ENCODE measurements around the gene BMPER. TPM values are rescaled to one million over a fixed set of nuclear protein-coding genes. Genes with fewer than 3 reads are reported as not detected.

BMPER gene
- under 1 TPM; 0.32 to 0.64 (median 0.50) TPM for total RNA-seq
- total RNA-seq (2013), result 0.05 TPM

- Mint-ChIP-seq H3K4me1 (peaks cover 7 to 11% of the 10 kb centered on the region in 2 donors), H3K36me3 (no peaks in the 10 kb centered on the region), H3K4me3 (peak within 1 kb of the TSS; percentile 86), H3K27me3 (ENCODE audit: low read depth in 2 of 2) (peaks cover 56 to 76% of the 10 kb centered on the region in 2 donors), H3K27ac (no peak within 1 kb of the TSS), H3K9me3 (no peaks in the 10 kb centered on the region)
- Histone ChIP-seq H3K9me3 (ENCODE audit: control insufficient read depth, insufficient read depth, low read length) (no peaks in the 10 kb centered on the region), H3K4me3 (ENCODE audit: low read length) (peak within 1 kb of the TSS; percentile 18), H3K27ac (ENCODE audit: low read length) (no peak within 1 kb of the TSS), H3K36me3 (ENCODE audit: control insufficient read depth, insufficient read depth, low read length) (no peaks in the 10 kb centered on the region), H3K27me3 (ENCODE audit: control insufficient read depth, insufficient read depth, low read length) (peaks cover 33% of the 10 kb centered on the region), H3K4me1 (ENCODE audit: control insufficient read depth, insufficient read depth, low read length) (peaks cover 12% of the 10 kb centered on the region)
- intact Hi-C loops (cut with micrococcal nuclease), result no loop called here
- ATAC-seq, result peak in 1 of 3 donors; percentile 50
- TF ChIP-seq, protein P1, sequence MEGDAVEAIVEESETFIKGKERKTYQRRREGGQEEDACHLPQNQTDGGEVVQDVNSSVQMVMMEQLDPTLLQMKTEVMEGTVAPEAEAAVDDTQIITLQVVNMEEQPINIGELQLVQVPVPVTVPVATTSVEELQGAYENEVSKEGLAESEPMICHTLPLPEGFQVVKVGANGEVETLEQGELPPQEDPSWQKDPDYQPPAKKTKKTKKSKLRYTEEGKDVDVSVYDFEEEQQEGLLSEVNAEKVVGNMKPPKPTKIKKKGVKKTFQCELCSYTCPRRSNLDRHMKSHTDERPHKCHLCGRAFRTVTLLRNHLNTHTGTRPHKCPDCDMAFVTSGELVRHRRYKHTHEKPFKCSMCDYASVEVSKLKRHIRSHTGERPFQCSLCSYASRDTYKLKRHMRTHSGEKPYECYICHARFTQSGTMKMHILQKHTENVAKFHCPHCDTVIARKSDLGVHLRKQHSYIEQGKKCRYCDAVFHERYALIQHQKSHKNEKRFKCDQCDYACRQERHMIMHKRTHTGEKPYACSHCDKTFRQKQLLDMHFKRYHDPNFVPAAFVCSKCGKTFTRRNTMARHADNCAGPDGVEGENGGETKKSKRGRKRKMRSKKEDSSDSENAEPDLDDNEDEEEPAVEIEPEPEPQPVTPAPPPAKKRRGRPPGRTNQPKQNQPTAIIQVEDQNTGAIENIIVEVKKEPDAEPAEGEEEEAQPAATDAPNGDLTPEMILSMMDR (IDR thresholded peaks at IDR 0.05), result no peak
- no peak for DNase-seq
- 5% methylated on average over 39 of the region's 47 CpGs for WGBS (ENCODE audit: insufficient coverage)
Observed at GRCh38 chr7:33905389-33906032, at the start of gene BMPER. TSS of gene BMPER (plus strand) at chr7:33905539. CDS start at chr7:33905614, 75 bp downstream.

GRCh38 chr7:33861947-33862346 is 43.4 kb upstream of the BMPER start:
- no peak overlapping the region for H3K27ac ChIP-seq (ENCODE audit: low read length)
- ATAC-seq, result no peak
- H3K36me3 Mint-ChIP-seq, result no peaks in the 10 kb centered on the region
- TF ChIP-seq, protein P1 (IDR thresholded peaks at IDR 0.05), result no peak
- DNase-seq, result no peak
- H3K9me3 ChIP-seq (ENCODE audit: control insufficient read depth, insufficient read depth, low read length), result no peaks in the 10 kb centered on the region
- H3K9me3 Mint-ChIP-seq, result no peaks in the 10 kb centered on the region
- H3K36me3 ChIP-seq (ENCODE audit: control insufficient read depth, insufficient read depth, low read length), result no peaks in the 10 kb centered on the region
- no peak overlapping the region for H3K4me3 Mint-ChIP-seq
- H3K4me1 Mint-ChIP-seq, result no peaks in the 10 kb centered on the region
- H3K4me1 ChIP-seq (ENCODE audit: control insufficient read depth, insufficient read depth, low read length), result no peaks in the 10 kb centered on the region
- H3K27me3 ChIP-seq (ENCODE audit: control insufficient read depth, insufficient read depth, low read length), result no peaks in the 10 kb centered on the region
- intact Hi-C loops (cut with micrococcal nuclease), result no loop called here
- peaks cover 0 to 4% of the 10 kb centered on the region in 2 donors for H3K27me3 Mint-ChIP-seq (ENCODE audit: low read depth in 2 of 2)
- no peak overlapping the region for H3K27ac Mint-ChIP-seq
- no peak overlapping the region for H3K4me3 ChIP-seq (ENCODE audit: low read length)

- Histone ChIP-seq H3K9me3 (ENCODE audit: control insufficient read depth, insufficient read depth, low read length) (no peaks in the 10 kb centered on the region), H3K4me1 (ENCODE audit: control insufficient read depth, insufficient read depth, low read length) (no peaks in the 10 kb centered on the region), H3K27me3 (ENCODE audit: control insufficient read depth, insufficient read depth, low read length) (no peaks in the 10 kb centered on the region), H3K36me3 (ENCODE audit: control insufficient read depth, insufficient read depth, low read length) (no peaks in the 10 kb centered on the region), H3K4me3 (ENCODE audit: low read length) (no peak overlapping the region), H3K27ac (ENCODE audit: low read length) (no peak overlapping the region)
- Mint-ChIP-seq H3K4me3 (no peak overlapping the region), H3K27me3 (ENCODE audit: low read depth in 2 of 2) (peaks cover 0 to 4% of the 10 kb centered on the region in 2 donors), H3K4me1 (no peaks in the 10 kb centered on the region), H3K9me3 (no peaks in the 10 kb centered on the region), H3K36me3 (no peaks in the 10 kb centered on the region), H3K27ac (no peak overlapping the region)
- TF ChIP-seq, protein P1 (IDR thresholded peaks at IDR 0.05), result no peak
- ATAC-seq (no peak), DNase-seq (no peak)
- intact Hi-C loops (cut with micrococcal nuclease), result no loop called here
- 81% methylated on average over 9 of the region's 10 CpGs for WGBS (ENCODE audit: insufficient coverage)
Observed at GRCh38 chr7:33862946-33863814, 42.2 kb upstream of the BMPER start.
